ENCODE measurements around the gene CLCN5.

CLCN5 gene

DNA sequence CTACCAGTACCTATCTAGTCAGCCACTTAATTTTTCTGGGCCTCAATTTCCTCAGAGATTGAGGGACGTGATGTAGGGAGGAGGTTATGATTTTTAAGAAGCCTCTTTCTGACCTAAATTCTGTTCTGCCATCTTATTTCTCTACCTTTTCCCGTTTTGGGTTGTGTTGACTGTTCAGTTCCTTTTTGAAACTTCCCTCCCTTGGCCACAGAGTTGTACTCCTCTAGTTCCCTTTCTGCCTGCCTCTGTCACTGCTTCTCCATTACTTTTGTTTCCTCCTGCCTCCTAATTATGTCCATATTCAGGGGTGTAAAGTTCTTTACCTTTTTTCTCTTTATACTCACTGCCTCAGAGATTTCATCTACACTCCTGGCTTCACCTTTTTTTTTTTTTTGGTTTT is 25.4 kb downstream of the CLCN5 start:
- Histone ChIP-seq H3K9me3 (ENCODE audit: control insufficient read depth, low read depth, low read length) (peaks cover 8% of the 10 kb centered on the region), H3K36me3 (ENCODE audit: control insufficient read depth, low read depth, low read length) (no peaks in the 10 kb centered on the region), H3K9ac (ENCODE audit: low read length) (no peak overlapping the region), H3K27ac (ENCODE audit: low read length) (no peak overlapping the region), H3K4me1 (ENCODE audit: control insufficient read depth, low read depth, low read length) (no peaks in the 10 kb centered on the region), H3K4me3 (ENCODE audit: low read length) (no peak overlapping the region), H3K27me3 (ENCODE audit: control insufficient read depth, insufficient read depth, low read length) (no peaks in the 10 kb centered on the region)

DNA sequence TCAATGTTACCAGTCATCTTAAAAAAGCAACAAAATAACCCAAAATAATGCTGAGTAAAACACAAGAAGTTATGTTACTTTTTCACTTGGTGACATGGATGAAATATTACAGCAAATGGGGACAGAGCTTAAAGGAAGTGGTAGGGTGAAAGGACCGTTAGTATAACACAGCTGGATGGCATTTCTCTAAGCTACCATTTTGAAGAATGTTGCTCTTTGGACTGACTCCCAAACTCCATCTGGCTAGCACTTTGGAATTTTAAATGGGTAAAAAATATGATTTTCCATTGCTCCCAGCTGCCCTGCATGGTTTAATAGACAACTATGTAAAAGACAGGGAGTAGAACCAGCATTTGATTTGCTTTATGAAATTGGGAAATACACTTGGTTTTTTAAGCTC is 27.6 kb downstream of the CLCN5 start:
- Histone ChIP-seq H3K9ac (ENCODE audit: low read length) (no peak overlapping the region), H3K4me1 (ENCODE audit: control insufficient read depth, low read depth, low read length) (no peaks in the 10 kb centered on the region), H3K27me3 (ENCODE audit: control insufficient read depth, insufficient read depth, low read length) (no peaks in the 10 kb centered on the region), H3K4me3 (ENCODE audit: low read length) (no peak overlapping the region), H3K27ac (ENCODE audit: low read length) (no peak overlapping the region), H3K36me3 (ENCODE audit: control insufficient read depth, low read depth, low read length) (no peaks in the 10 kb centered on the region), H3K9me3 (ENCODE audit: control insufficient read depth, low read depth, low read length) (peaks cover 8% of the 10 kb centered on the region)

DNA sequence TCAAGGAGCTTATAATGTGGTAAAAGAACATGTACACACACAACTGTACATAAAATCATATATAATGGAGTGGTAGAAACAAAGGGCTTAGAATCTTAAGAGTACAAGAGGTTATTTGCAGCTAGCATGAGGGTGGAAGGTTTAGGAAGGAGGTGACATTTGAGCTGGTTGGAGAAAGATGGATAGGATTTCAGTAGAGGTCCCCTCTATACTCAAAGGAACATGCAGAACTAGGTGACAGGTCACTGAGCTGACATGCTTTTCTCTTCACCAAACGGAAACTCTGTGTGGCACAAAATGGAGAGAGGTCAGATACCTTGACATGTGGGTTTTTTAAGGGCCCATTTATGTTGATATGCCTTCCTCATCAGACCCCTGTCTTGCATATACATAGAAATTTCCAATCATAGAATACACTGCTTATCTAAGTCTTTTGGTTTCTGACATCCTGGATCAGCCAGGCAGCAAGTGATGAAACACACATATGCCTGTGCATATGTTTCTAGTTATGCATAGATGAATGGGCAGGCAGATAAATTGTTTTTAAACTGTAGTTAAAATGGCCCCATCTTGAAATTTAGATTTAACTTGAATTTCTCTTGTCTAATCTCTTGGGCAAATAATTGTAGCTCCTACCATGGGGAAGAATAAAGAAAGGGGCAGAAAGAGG is 29.3 kb downstream of the CLCN5 start:
- Histone ChIP-seq H3K9me3 (ENCODE audit: control insufficient read depth, low read depth, low read length) (peaks cover 8% of the 10 kb centered on the region), H3K4me3 (ENCODE audit: low read length) (no peak overlapping the region), H3K9ac (ENCODE audit: low read length) (no peak overlapping the region), H3K27ac (ENCODE audit: low read length) (no peak overlapping the region), H3K27me3 (ENCODE audit: control insufficient read depth, insufficient read depth, low read length) (no peaks in the 10 kb centered on the region), H3K36me3 (ENCODE audit: control insufficient read depth, low read depth, low read length) (no peaks in the 10 kb centered on the region), H3K4me1 (ENCODE audit: control insufficient read depth, low read depth, low read length) (no peaks in the 10 kb centered on the region)

DNA sequence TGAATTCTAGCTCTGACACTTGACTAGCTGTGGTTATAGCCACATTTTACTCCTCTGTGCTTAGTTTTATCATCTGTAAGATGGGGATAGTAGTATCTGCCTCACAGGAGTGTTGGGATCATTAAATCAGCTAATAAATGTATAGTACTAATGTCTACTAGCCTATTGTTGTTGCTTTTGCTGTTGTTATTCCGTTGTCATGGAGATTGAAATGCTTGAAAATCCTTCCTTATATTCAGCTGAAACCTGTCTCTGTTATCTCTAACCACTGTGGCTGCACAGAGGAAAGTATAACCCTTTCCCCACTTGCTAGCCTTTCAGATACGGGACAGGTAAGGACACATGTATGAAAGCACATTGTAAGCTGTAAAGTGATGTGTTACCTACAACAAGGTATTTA is 33.9 kb downstream of the CLCN5 start:
- H3K27me3 ChIP-seq (ENCODE audit: control insufficient read depth, insufficient read depth, low read length) = no peaks in the 10 kb centered on the region
- no peak overlapping the region for H3K27ac ChIP-seq (ENCODE audit: low read length)
- no peaks in the 10 kb centered on the region for H3K4me1 ChIP-seq (ENCODE audit: control insufficient read depth, low read depth, low read length)
- H3K9me3 ChIP-seq (ENCODE audit: control insufficient read depth, low read depth, low read length) = peaks cover 5% of the 10 kb centered on the region
- H3K4me3 ChIP-seq (ENCODE audit: low read length) = no peak overlapping the region
- no peak overlapping the region for H3K9ac ChIP-seq (ENCODE audit: low read length)
- H3K36me3 ChIP-seq (ENCODE audit: control insufficient read depth, low read depth, low read length) = no peaks in the 10 kb centered on the region

DNA sequence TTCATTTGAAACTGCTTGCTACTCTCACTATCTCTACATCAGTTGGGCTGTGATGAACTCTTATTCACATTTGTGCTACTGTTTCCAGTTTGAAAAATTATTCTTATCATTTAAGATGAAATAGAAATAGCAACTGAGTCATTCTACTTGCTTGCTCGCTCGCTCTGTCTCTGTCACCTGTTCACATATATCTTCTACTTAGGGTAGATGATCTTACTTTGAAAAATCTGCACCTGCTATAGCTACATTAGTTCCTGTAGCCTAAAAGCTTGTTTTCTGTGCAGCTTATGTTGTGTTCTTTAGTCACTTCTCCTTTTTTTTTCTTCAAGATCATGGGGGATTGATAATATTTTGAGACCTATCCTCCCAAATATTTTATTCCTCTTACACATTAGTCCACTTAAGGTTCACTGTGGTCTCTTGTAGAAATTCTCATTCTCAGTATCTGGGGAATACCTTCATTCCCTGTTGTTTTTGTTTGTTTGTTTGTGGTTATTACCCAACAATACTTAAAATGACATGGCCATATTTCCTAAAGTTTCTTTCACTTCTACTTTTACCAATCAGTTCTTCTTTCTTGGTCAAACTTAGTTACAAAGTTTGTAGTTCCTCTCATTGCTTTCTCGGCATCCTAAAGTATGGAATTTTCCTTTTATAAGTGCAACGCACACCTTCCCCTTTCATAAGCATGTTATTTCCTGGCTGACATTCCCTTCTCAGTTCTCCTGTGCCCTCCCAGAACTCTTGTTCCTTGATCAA is 36.5 kb downstream of the CLCN5 start:
- Histone ChIP-seq H3K4me3 (ENCODE audit: low read length) (no peak overlapping the region), H3K9ac (ENCODE audit: low read length) (no peak overlapping the region), H3K27me3 (ENCODE audit: control insufficient read depth, insufficient read depth, low read length) (no peaks in the 10 kb centered on the region), H3K4me1 (ENCODE audit: control insufficient read depth, low read depth, low read length) (no peaks in the 10 kb centered on the region), H3K36me3 (ENCODE audit: control insufficient read depth, low read depth, low read length) (no peaks in the 10 kb centered on the region), H3K9me3 (ENCODE audit: control insufficient read depth, low read depth, low read length) (peaks cover 19% of the 10 kb centered on the region), H3K27ac (ENCODE audit: low read length) (no peak overlapping the region)

DNA sequence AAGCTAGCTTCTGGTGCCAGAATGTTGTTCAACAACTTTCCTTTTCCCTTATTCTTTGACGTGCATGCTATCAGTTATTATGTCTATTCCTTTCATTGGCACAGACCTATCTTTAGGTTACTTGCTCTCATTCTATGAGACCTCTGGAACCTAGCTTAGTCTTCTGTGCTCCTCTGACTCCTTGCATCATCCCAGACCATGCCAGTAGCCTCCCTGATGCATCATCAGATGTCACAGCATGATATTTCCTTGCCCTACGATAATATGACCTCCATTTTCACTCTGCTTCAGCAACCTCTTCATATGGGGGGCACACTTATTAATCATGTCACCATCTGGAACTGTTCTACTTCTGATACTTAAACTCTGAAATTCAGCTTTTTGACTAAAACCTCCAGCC is 37.2 kb downstream of the CLCN5 start:
- no peaks in the 10 kb centered on the region for H3K27me3 ChIP-seq (ENCODE audit: control insufficient read depth, insufficient read depth, low read length)
- no peak overlapping the region for H3K9ac ChIP-seq (ENCODE audit: low read length)
- H3K4me3 ChIP-seq (ENCODE audit: low read length) = no peak overlapping the region
- H3K27ac ChIP-seq (ENCODE audit: low read length) = no peak overlapping the region
- no peaks in the 10 kb centered on the region for H3K4me1 ChIP-seq (ENCODE audit: control insufficient read depth, low read depth, low read length)
- H3K36me3 ChIP-seq (ENCODE audit: control insufficient read depth, low read depth, low read length) = no peaks in the 10 kb centered on the region
- peaks cover 19% of the 10 kb centered on the region for H3K9me3 ChIP-seq (ENCODE audit: control insufficient read depth, low read depth, low read length)

DNA sequence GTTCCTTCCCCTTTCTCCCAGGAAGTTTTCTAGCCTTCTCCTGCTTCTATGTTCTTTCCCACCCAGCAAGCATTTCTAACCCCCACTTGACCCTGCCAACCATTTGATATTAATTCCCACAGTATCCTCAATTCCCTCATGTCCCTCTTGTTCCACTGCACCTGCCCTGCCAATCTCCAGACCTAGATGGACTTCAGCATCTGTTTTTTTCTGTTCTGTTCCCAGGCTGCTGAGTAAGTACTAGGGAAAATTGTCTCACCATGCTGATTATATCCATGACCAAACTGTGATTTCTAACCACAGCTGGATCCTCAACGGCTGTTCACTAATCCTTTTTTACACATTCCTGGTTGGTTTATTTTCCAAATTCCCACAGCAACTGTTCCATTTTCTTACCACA is 37.7 kb downstream of the CLCN5 start:
- Histone ChIP-seq H3K9ac (ENCODE audit: low read length) (no peak overlapping the region), H3K4me3 (ENCODE audit: low read length) (no peak overlapping the region), H3K4me1 (ENCODE audit: control insufficient read depth, low read depth, low read length) (no peaks in the 10 kb centered on the region), H3K9me3 (ENCODE audit: control insufficient read depth, low read depth, low read length) (peaks cover 22% of the 10 kb centered on the region), H3K27me3 (ENCODE audit: control insufficient read depth, insufficient read depth, low read length) (no peaks in the 10 kb centered on the region), H3K36me3 (ENCODE audit: control insufficient read depth, low read depth, low read length) (no peaks in the 10 kb centered on the region), H3K27ac (ENCODE audit: low read length) (no peak overlapping the region)

DNA sequence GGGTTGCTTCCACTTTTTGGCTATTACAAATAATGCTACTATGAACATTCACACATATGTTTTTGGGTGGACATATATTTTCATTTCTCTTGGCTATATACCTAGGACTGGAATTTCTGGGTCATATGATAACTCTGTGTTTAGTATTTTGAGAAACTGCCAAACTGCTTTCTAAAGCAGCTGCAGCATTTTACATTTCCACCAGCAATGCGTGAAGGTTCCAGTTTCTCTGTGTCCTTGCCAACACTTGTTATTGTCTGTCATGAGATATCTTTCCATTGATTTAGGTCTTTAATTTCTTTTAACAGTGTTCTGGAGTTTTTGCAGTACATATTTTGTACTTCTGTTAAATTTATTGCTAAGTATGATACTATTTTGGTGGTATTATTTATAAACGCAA is 48.3 kb downstream of the CLCN5 start:
- Histone ChIP-seq H3K4me3 (ENCODE audit: low read length) (no peak overlapping the region), H3K27ac (ENCODE audit: low read length) (no peak overlapping the region), H3K36me3 (ENCODE audit: control insufficient read depth, low read depth, low read length) (no peaks in the 10 kb centered on the region), H3K27me3 (ENCODE audit: control insufficient read depth, insufficient read depth, low read length) (no peaks in the 10 kb centered on the region), H3K4me1 (ENCODE audit: control insufficient read depth, low read depth, low read length) (no peaks in the 10 kb centered on the region), H3K9me3 (ENCODE audit: control insufficient read depth, low read depth, low read length) (peaks cover 15% of the 10 kb centered on the region), H3K9ac (ENCODE audit: low read length) (no peak overlapping the region)

DNA sequence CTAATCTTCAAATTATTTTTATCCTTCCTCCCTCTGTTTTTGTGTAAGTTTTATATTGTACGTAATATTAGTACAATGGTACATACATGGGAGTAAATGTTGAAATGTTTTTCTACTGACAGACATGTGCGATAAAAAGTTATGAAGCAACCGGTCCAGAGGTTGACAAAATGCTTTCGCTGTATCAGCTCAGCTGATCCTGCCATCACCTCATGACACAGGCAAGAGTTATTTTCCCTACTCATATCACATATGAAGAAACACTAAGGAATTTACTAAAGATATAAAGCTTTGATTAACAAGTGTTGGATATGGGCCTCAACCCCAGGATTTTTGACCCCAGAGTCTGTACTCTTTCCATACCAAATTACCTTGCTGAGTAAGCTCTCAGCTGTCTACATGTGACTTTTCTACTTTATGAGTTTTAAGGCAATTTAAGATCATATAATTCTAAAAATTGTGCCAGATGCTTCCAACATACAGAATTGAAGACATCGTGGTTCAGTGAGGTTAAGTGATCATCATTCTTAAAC is 50.0 kb downstream of the CLCN5 start:
- H3K4me1 ChIP-seq (ENCODE audit: control insufficient read depth, low read depth, low read length) = no peaks in the 10 kb centered on the region
- no peak overlapping the region for H3K27ac ChIP-seq (ENCODE audit: low read length)
- no peaks in the 10 kb centered on the region for H3K27me3 ChIP-seq (ENCODE audit: control insufficient read depth, insufficient read depth, low read length)
- no peak overlapping the region for H3K4me3 ChIP-seq (ENCODE audit: low read length)
- H3K36me3 ChIP-seq (ENCODE audit: control insufficient read depth, low read depth, low read length) = no peaks in the 10 kb centered on the region
- H3K9me3 ChIP-seq (ENCODE audit: control insufficient read depth, low read depth, low read length) = peaks cover 16% of the 10 kb centered on the region
- H3K9ac ChIP-seq (ENCODE audit: low read length) = no peak overlapping the region

DNA sequence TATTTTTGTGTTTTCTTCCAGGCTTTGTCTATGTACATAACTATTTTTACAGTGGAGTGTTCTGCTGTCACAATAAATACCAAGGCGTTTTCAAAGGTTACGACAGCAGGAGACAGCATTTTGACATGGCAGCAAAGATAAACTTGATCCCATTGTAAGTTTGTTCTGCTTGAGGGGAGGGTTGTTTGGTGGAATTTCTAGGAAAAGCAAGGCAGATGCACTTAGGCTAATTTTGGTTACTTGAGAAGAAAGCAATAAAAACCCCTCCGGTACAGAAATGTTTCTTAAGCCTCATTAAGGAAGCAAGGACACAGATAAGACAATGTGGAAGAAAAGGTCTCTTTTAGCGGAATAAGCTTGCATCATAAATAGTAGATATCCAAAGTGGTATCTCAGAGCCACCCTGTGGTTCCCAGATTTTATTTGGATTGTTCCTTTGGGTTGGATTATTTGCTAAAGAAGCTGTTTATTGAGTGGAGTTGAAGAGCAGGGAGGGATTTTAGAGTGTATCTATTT is 54.3 kb downstream of the CLCN5 start:
- Histone ChIP-seq H3K4me1 (ENCODE audit: control insufficient read depth, low read depth, low read length) (no peaks in the 10 kb centered on the region), H3K27ac (ENCODE audit: low read length) (no peak overlapping the region), H3K27me3 (ENCODE audit: control insufficient read depth, insufficient read depth, low read length) (no peaks in the 10 kb centered on the region), H3K36me3 (ENCODE audit: control insufficient read depth, low read depth, low read length) (no peaks in the 10 kb centered on the region), H3K4me3 (ENCODE audit: low read length) (no peak overlapping the region), H3K9me3 (ENCODE audit: control insufficient read depth, low read depth, low read length) (peaks cover 13% of the 10 kb centered on the region), H3K9ac (ENCODE audit: low read length) (no peak overlapping the region)

DNA sequence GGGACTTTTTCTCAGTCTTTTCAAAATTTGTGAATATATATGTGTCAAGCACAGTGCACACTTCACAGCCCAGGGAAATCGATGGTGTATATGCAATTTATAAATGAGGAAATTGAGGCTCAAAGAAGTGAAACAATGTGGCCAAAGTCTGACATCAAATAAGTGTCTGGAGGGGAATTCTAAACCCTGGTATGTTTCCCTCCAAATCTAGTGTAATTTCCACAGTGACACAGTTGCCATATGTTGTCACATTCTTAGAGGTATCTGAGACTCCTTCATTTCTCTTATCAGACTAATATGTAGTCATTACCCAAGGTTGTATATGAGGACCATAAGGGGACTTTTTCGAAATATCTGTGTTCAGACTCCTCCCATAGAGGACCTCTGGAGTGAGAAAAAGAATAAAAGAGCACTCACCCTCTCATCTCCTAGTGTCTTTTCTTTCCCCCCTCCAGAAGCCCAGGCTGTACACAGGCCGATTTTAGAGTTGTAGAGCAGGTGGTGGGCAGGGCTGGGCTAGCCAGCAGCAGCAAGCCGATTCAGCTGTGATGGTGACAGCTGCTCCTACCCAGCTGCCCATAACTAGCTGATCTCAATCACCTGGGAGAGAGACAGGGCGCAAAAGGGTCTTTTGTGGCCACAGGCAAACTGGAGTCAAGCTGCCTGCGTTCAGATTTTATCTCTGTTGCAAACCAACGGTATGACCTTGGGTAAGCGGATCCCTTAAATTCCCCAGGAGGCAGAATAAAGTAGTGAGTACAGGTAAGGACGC is 55.1 kb downstream of the CLCN5 start:
- no peak overlapping the region for H3K27ac ChIP-seq (ENCODE audit: low read length)
- H3K4me1 ChIP-seq (ENCODE audit: control insufficient read depth, low read depth, low read length) = no peaks in the 10 kb centered on the region
- H3K9me3 ChIP-seq (ENCODE audit: control insufficient read depth, low read depth, low read length) = peaks cover 14% of the 10 kb centered on the region
- H3K4me3 ChIP-seq (ENCODE audit: low read length) = no peak overlapping the region
- H3K27me3 ChIP-seq (ENCODE audit: control insufficient read depth, insufficient read depth, low read length) = no peaks in the 10 kb centered on the region
- H3K36me3 ChIP-seq (ENCODE audit: control insufficient read depth, low read depth, low read length) = no peaks in the 10 kb centered on the region
- no peak overlapping the region for H3K9ac ChIP-seq (ENCODE audit: low read length)

Measured in iPS-18a (cell line).